BE2C (cell line): ENCODE results near the gene DLL3.

Experiments
- DNase-seq: peaks from one replicate; pipeline ENCODE4 v3.0.0-alpha.2; 2020
- H3K27me3 ChIP-seq: fragments of 250-450 bp; sonication (Bioruptor Pico); 2 replicates; pipeline ENCODE4 v1.5.1; 2020; ENCODE audit warnings: mild to moderate bottlenecking
- H3K36me3 ChIP-seq: fragments of 250-450 bp; sonication (Bioruptor Pico); 2 replicates; pipeline ENCODE4 v1.5.1; 2020; ENCODE audit warnings: mild to moderate bottlenecking
- H3K4me1 ChIP-seq: fragments of 250-450 bp; sonication (Bioruptor Pico); 2 replicates; pipeline ENCODE4 v1.5.1; 2020
- H3K4me3 ChIP-seq: 2 replicates; pipeline ENCODE4 v1.5.1; 2011; ENCODE audit warnings: low read depth, low read length
- H3K9me3 ChIP-seq: fragments of 250-450 bp; sonication (Bioruptor Pico); 2 replicates; pipeline ENCODE4 v1.5.1; 2020
- TF ChIP-seq, protein P1 (sequence below): IDR thresholded peaks from 2 replicates; pipeline ENCODE4 v1.5.1; 2012; ENCODE audit warnings: mild to moderate bottlenecking, low read depth, low read length

DLL3 gene

DNA sequence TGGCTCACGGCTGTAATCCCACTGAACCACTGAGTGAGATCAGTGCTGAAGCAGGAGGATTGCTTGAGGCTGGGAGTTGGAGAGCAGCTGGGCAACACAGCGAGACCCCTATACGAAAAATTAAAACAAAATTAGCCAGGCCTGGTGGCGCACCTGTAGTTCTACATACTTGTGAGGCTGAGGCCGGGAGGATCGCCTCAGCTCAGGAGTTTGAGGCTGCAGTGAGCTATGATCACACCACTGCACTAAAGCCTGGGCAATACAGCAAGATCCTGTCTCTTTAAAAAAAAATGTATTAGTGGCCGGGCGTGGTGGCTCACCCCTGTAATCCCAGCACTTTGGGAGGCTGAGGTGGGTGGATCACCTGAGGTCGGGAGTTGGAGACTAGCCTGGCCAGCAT, 9.9 kb downstream of the DLL3 start:
- Histone ChIP-seq H3K4me3 (no peak overlapping the region), H3K9me3 (no peaks in the 10 kb centered on the region), H3K4me1 (no peaks in the 10 kb centered on the region), H3K27me3 (no peaks in the 10 kb centered on the region; the same call in 1 of the 2 replicates), H3K36me3 (no peaks in the 10 kb centered on the region; the same call in 1 of the 2 replicates)
- DNase-seq: no peak
- TF ChIP-seq, protein P1, sequence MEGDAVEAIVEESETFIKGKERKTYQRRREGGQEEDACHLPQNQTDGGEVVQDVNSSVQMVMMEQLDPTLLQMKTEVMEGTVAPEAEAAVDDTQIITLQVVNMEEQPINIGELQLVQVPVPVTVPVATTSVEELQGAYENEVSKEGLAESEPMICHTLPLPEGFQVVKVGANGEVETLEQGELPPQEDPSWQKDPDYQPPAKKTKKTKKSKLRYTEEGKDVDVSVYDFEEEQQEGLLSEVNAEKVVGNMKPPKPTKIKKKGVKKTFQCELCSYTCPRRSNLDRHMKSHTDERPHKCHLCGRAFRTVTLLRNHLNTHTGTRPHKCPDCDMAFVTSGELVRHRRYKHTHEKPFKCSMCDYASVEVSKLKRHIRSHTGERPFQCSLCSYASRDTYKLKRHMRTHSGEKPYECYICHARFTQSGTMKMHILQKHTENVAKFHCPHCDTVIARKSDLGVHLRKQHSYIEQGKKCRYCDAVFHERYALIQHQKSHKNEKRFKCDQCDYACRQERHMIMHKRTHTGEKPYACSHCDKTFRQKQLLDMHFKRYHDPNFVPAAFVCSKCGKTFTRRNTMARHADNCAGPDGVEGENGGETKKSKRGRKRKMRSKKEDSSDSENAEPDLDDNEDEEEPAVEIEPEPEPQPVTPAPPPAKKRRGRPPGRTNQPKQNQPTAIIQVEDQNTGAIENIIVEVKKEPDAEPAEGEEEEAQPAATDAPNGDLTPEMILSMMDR: no peak

DNA sequence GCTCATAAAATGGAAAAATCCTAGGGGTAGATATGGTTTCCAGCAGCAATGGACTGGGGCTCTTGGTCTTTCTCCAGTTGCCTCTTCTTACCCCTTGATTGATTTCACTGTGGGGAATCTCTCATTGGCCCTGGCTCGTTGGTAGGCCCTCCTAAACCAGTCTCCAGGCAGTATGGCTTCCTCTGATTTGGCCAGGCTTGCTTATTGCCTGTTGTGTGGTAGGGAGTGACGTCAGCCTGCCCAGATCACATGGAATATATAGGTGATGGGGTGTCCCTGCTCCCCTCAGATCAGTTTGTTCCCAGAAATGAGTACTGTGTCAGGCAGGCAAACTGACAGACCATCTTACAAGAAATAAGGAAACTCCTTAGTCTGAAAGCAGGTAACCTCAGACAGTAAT, 10.5 kb downstream of the DLL3 start:
- no peaks in the 10 kb centered on the region; the same call in 1 of the 2 replicates for H3K36me3 ChIP-seq
- TF ChIP-seq, protein P1: no peak
- no peak for DNase-seq
- no peaks in the 10 kb centered on the region for H3K4me1 ChIP-seq
- H3K27me3 ChIP-seq: peaks cover 6% of the 10 kb centered on the region
- H3K9me3 ChIP-seq: no peaks in the 10 kb centered on the region
- no peak overlapping the region for H3K4me3 ChIP-seq

DNA sequence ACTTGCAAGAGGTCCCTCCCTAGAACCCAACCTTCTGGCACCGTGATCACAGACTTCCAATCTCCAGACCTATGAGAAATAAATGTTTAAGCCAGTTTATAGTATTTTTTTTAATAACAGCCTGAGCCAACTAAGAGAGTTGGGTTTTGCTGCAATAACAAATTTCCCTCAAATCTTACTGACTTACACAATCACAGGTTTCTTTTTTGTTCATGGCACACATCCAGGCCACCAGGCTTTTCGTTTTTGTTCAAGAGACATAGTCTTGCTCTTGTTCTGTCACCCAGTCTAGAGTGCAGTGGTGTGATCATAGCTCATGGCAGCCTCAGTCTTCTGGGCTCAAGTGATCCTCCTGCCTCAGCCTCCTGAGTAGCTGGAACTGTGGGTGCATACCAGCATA, 14.2 kb downstream of the DLL3 start:
- H3K27me3 ChIP-seq: peaks cover 29% of the 10 kb centered on the region

DNA sequence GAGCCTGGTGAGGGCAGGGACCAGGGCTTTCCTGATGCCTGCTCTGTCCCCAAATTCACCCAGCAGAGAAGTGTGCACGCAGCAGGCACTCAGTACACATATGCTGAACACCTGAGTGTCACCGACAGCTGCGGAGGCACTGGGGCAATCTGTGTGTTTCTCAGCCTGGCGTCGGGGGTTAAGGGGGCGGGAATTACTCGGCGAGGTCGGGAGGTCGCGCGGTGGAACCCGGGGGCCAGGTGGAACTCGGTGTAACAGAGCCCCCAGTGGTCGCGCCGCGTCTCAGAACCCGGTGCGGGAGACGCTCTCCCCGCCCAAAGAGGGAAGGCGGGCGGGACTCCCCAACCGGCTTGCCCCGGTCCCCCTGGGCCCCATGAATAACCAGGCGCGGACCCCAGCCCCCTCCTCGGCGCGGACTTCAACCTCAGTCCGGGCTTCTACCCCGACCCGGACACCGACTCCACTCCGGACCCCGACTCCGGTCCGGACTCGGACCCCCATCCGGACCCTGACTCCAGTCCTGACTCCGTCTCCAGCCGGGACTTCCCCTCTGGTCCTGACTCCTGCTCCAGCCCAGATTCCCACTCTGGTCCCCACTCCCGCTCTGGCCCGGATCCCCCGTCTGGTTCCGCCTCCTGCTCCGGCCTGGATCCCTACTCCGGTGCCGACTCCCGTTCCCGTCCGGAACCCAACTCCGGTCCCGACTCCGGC, 16.2 kb downstream of the DLL3 start, which contains the start of gene SELENOV:
Gene SELENOV (plus strand): TSS at position 300 of the 711 bp plus-strand sequence. CDS start 74 bp downstream, at position 374.
- Histone ChIP-seq H3K36me3 (no peaks in the 10 kb centered on the region), H3K4me3 (peak within 1 kb of the TSS; percentile 19; the same call in 1 of the 2 replicates), H3K4me1 (no peaks in the 10 kb centered on the region), H3K27me3 (peaks cover 29% of the 10 kb centered on the region), H3K9me3 (no peaks in the 10 kb centered on the region)
- peak; percentile 23 for DNase-seq
- TF ChIP-seq, protein P1: no peak

More for the DNA sequence above, 14.2 kb downstream of the DLL3 start:
- DNase-seq: no peak
- TF ChIP-seq, protein P1: no peak
- no peaks in the 10 kb centered on the region for H3K9me3 ChIP-seq
- no peaks in the 10 kb centered on the region for H3K36me3 ChIP-seq
- no peak overlapping the region for H3K4me3 ChIP-seq
- no peaks in the 10 kb centered on the region for H3K4me1 ChIP-seq

DNA sequence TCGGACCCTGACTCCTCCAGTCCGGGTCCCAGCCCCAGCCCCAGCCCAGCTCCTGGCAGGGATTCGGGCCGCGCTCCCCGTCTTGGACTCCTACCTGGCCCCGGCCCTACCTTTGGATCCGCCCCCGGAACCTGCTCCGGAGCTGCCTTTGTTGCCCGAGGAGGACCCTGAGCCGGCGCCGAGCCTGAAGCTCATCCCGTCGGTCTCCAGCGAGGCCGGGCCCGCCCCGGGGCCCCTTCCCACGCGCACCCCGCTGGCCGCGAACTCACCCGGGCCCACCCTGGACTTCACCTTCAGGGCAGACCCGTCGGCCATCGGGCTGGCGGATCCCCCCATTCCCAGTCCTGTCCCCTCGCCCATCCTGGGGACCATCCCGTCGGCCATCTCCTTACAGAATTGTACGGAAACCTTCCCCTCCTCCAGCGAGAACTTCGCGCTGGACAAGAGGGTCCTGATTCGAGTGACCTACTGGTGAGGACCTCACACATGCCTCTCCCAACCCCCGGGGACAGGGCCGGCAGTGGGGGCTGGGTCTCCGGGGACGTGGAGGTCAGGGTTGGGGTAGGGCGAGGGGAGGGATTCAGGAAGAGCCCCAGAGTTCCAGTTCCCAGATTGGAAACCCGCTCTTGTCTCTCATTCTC, 16.9 kb downstream of the DLL3 start:
- peak overlapping the region; percentile 19; the same call in 1 of the 2 replicates for H3K4me3 ChIP-seq
- no peaks in the 10 kb centered on the region for H3K4me1 ChIP-seq
- TF ChIP-seq, protein P1: no peak
- peaks cover 29% of the 10 kb centered on the region for H3K27me3 ChIP-seq
- no peak for DNase-seq
- H3K36me3 ChIP-seq: no peaks in the 10 kb centered on the region
- no peaks in the 10 kb centered on the region for H3K9me3 ChIP-seq

DNA sequence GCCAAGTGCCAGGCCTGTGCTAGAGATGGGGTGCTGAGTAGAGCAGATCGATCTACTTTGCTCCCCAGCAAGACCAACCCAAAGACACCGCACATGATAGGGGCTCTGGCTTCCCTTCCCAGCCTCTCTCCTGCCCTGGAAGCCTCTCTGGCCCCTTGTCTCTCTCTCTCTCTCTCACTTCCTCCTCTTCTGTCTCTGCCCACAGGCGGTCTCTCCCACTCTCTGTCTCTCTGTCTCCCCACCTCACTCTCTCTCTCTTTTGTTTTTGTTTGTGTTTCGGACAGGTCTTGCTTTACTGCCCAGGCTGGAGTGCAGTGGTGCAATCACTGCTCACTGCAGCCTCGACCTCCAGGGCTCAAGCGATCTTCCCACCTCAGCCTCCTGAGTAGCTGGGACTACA, 17.5 kb downstream of the DLL3 start:
- no peak for DNase-seq
- TF ChIP-seq, protein P1: no peak
- H3K4me3 ChIP-seq: no peak overlapping the region
- H3K9me3 ChIP-seq: no peaks in the 10 kb centered on the region
- no peaks in the 10 kb centered on the region for H3K36me3 ChIP-seq
- H3K27me3 ChIP-seq: peaks cover 29% of the 10 kb centered on the region
- H3K4me1 ChIP-seq: no peaks in the 10 kb centered on the region
